GM19397 (cell line): ENCODE measurements around the gene ARFGEF3.
"Not testable (repeated sequence)": the region's sequence is repeated elsewhere in the genome, so short reads cannot be mapped to it uniquely, and the experiment has no call there.

Experiments
- ATAC-seq: cut with Tn5 transposase; IDR thresholded peaks from one replicate; pipeline ENCODE4 v1.9.1; 2021; ENCODE audit warnings: mild to moderate bottlenecking, moderate library complexity; ENCODE audit not compliant: unreplicated experiment

Gene ARFGEF3, protein sequence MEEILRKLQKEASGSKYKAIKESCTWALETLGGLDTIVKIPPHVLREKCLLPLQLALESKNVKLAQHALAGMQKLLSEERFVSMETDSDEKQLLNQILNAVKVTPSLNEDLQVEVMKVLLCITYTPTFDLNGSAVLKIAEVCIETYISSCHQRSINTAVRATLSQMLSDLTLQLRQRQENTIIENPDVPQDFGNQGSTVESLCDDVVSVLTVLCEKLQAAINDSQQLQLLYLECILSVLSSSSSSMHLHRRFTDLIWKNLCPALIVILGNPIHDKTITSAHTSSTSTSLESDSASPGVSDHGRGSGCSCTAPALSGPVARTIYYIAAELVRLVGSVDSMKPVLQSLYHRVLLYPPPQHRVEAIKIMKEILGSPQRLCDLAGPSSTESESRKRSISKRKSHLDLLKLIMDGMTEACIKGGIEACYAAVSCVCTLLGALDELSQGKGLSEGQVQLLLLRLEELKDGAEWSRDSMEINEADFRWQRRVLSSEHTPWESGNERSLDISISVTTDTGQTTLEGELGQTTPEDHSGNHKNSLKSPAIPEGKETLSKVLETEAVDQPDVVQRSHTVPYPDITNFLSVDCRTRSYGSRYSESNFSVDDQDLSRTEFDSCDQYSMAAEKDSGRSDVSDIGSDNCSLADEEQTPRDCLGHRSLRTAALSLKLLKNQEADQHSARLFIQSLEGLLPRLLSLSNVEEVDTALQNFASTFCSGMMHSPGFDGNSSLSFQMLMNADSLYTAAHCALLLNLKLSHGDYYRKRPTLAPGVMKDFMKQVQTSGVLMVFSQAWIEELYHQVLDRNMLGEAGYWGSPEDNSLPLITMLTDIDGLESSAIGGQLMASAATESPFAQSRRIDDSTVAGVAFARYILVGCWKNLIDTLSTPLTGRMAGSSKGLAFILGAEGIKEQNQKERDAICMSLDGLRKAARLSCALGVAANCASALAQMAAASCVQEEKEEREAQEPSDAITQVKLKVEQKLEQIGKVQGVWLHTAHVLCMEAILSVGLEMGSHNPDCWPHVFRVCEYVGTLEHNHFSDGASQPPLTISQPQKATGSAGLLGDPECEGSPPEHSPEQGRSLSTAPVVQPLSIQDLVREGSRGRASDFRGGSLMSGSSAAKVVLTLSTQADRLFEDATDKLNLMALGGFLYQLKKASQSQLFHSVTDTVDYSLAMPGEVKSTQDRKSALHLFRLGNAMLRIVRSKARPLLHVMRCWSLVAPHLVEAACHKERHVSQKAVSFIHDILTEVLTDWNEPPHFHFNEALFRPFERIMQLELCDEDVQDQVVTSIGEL (N-terminal part only)

DNA sequence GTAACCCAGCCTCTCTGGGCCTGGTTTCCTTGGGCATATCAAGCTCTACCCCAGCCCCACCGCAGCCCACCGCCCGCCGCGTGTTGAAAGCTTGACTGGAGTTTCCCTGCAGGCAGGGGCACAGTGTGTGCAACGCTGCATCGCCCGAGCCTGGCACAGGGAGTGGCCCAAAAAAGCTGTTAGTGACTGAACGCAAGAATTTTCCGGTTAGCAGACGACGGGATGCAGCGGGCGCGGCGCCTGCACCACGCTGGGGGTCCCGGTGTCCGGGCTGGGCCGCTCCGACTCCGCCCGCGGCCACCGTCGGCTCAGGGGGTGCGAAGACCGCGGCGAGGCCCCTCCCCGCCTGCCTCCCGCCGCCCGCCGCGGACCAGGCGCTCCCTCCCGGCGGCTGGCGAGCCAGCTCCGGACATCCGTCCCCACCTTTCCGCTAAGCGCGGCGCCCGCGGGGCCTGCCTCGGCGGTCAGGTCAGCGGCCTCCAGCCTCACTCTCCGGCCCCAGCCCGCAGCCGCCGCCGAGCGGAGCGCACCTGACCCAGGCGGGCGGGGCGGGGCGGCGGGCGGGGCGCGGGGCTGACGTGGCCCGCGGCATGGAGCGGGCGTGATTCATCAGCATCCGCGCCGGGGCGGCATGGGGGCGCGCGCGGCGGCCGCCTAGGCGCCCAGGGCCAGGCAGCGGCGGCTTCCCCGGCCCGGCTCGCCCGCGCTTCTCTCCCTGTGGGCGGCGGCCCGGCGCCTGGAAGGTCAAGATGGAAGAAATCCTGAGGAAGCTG lies at the start of gene ARFGEF3:
TSS of gene ARFGEF3 (plus strand) at position 602 of the 773 bp plus-strand sequence. CDS start at position 750, 148 bp downstream.
- peak; percentile 62 for ATAC-seq

DNA sequence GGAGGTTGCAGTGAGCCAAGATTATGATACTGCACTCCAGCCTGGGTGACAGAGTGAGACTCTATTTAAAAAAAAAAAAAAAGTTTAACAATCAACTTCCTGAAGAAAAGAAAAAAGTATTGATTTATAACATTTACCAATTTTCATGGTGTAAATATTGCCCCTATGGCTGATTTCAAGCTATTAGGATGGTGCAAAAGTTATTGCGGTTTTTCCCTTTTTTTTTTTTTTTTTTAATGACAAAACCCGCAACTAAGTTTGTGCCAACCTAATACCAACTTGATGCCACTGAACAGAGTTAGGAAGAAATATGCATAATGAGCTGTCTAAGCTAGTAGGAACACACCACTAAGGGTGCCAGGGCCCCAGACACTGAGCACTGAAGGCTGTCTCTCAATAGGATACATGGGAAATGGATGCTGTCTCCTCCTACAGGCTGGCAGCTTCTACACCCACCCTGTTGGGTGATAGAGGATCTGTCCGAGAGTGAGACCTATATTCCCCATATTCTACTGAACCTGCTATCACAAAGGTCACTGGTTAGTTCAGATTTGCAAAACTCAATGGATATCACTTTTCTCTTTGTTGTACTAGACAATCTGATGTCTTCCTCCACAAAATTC lies 48.0 kb upstream of the ARFGEF3 start:
- no peak for ATAC-seq

DNA sequence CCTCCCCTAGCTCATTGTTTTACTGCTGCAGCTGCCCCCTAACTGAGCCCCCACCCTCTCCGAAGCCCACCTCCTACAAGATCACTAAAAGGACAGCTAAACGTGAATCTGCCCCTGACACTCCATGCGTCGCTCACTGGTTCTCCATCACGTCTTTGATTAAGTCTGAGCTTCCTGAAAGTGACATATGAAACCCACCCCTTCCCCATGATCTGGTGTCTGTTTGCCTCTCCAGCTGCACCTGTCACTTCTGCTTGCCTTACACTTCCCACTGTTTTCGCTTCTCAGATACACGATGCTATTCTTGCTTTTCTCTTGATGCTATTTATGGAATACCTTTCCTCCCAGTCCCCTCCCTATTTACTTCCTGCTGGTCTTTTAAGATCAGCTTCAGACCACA lies 46.5 kb upstream of the ARFGEF3 start:
- no peak for ATAC-seq

GRCh38 chr6:138115877-138116660 lies 45.7 kb upstream of the ARFGEF3 start:
- ATAC-seq: peak; percentile 70

- ATAC-seq: no peak
Measured at GRCh38 chr6:138116661-138116999, 45.1 kb upstream of the ARFGEF3 start.

DNA sequence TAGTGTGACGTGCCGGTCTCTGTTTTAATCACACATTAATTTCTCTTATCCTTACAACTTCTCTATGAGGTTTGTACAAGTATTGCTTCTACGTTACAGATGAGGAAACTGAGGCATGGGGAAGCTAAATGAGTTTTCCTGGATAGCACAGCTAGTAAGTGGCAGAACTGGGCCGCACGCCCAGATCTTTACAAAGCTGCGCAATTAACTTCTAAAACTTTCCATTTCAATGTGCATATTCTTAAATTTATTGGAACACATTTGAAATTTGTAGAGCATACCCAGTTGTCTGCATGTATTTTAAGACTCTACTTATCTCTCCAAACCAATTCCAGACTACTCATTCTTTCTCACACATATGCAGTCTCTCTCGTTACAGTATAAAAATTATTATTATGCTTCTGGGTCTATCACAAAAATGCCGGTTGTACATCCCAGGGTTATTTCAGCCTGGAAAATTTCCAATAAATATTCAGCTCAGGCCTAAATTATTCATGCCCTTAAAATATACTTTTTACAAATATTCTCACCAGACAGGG lies 44.3 kb upstream of the ARFGEF3 start:
- no peak for ATAC-seq

- ATAC-seq: not testable (repeated sequence)
Measured at GRCh38 chr6:138119229-138119628, 42.5 kb upstream of the ARFGEF3 start.

- no peak for ATAC-seq
Measured at GRCh38 chr6:138119976-138120375, 41.8 kb upstream of the ARFGEF3 start.

- ATAC-seq: no peak
Measured at GRCh38 chr6:138124096-138124495, 37.6 kb upstream of the ARFGEF3 start.

DNA sequence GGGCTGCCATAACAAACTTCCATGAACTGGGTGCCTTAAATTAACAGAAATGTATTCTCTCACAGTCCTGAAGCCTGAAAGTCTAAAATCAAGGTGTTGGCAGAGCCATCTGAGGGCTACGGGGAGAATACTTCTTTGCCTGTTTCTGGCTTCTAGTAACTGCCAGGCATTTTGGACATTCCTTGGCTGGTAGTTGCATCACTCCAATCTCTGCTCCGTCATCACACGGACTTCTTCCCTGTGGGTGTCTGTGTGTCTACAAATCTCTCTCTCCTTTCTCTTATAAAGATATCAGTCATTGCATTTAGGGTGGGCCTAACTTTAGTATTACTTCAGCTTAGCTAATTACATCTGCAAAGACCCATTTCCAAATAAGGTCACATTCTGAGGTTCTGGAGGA lies 33.6 kb upstream of the ARFGEF3 start:
- ATAC-seq: no peak

GRCh38 chr6:138129190-138129589 lies 32.5 kb upstream of the ARFGEF3 start:
- ATAC-seq: no peak

DNA sequence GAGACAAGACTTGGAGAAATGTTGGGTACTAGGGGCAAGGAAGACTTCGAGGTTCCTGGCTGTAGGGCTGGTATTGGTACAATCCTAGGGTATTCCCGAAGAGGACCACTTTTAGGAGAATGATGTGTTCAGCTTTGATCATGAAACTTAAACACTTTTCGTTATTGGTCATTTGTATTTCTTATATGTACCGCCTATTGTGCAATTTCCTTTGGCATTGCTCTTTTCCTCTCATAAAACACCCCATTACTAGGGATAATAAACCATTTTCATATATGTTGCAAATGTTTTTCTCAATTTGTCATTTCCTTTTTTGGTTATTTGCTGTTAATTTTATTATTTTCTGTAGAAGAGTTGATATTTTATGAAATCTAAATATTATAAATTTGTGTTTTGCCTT lies 18.9 kb upstream of the ARFGEF3 start:
- ATAC-seq: no peak

DNA sequence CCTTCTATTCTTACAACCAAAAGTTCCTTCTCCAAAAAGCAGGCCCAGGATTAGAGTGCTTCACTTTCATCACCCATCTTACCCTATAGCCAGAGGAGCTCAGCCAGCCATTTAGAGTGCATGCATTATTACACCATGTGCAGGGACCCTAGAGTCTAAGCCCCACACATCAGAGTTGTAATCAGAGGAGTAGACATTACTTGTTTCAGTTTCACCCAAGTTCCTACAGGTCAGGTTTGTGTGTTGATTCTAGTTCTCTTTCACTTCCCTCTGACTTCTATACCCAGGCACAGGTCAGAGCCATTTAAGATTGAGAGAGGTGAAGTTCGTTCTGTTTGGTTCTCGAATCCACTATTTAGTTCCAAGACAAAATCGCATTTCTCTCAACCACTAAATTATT lies 16.3 kb upstream of the ARFGEF3 start:
- ATAC-seq: peak; percentile 72

DNA sequence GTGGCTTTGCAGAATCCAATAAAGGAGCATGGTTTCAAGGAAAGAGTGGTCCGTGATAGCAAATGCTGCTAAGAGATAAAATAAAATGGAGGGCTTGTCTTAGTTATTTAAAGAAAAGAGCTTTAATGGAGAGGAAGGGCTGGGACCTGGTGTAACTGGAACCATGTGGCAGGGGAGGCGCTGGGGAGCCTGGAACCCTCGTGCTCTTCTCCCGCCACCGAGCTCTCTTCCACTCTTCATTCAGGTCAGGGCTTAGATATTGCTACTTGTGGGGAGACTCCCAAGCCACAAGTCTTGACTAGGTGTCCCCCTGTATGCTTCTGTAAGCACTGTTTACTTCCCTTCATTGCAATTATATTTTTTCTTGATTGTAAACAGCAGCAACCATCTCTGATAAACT lies 15.2 kb upstream of the ARFGEF3 start:
- ATAC-seq: no peak

- ATAC-seq: no peak
Measured at GRCh38 chr6:138155443-138155842, 6.3 kb upstream of the ARFGEF3 start.

DNA sequence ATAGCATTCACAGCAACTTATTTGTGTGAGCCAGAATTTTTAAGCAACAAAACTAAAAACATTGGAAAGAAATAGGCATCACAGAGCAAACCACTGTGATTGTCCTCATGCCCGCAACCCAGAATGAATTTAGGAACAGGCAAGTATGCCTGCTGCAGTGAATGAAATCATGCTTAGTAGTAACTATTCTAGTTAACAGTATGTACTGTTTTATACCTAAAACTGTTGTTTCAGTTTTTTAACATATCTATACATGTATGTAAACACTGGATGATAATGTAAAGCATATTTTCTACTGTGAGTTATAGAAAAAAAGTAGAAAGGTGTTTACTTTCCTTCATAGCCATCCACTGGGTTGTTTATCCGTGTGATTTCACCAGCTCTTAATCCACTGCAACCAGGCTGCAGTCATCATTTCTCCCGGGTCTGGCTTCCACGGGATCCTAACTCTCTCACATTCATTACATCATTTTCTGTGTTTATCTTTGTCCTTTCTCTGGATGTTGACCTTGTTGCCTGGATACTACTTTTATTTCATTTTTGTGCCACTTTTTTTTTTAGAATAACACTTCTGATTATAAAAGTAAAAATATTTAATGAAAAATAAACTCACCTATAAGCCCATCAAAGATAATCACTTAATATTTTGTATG lies 3.6 kb upstream of the ARFGEF3 start:
- ATAC-seq: no peak

DNA sequence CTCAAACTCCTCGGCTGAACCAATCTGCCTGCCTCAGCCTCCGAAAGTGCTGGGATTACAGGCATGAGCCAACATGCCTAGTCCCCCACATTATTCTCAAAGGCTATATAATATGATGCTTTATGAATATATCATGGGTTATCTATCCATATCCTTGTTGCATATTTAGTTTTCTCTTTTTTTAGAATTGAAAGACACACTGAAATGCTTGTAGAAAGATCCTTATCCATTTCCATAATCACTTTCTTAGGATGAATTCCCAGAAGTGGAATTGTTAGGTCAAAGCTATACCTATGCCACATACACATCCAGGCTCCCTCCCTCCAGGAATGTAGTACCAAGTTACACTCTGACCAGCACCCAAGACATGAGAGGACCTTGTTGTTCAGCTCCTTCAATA lies 2.5 kb upstream of the ARFGEF3 start:
- ATAC-seq: no peak

DNA sequence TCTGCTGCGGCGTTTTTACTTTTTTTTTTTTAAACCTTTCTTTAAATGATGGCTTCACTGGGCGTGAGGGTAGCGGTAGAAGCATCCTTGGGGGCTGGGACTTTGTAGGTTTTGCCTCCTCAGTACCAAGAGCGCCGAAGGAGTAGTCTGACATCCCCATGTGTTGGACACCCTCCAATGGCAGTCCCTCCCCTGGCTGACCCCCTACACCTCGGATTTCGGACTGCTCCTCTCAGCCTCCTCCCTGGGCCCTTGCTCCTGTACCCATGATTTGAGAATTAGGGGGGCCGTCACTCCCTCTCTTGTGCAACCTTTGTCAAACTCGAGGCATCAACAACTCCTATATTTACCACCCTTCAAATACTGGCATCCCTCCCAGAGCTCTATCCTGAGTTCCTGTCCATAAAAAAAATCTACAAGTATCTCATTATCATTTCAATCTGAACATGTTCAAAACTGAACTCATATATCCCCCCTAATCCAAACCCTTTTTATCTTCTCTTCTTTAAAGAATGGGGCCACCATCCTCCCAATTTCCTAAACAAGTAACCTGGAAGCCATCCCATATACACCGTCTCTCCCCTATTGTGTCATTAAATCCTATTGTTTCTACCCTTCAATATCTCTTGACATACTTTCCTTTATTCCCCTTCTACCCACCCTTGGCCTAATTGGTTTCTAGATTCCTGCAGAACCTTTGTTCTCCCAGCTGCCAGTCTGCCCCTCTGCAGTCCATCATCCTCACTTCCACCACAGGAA lies 1.2 kb upstream of the ARFGEF3 start:
- ATAC-seq: no peak
